HepG2 (cell line): ENCODE measurements around the gene MIB2. TPM values are rescaled to one million over a fixed set of nuclear protein-coding genes. Genes with fewer than 3 reads are reported as not detected.

Experiments used
- BRD4 ChIP-seq: sonication (generic); formaldehyde crosslinking; IDR thresholded peaks from 2 replicates; pipeline ENCODE4 v1.4.0; 2020; ENCODE audit warnings: missing genetic modification reagents
- CEBPG ChIP-seq: IDR thresholded peaks from 2 replicates; pipeline ENCODE4 v1.6.1; 2016
- EP300 ChIP-seq, 3 experiments: sonication (generic) in 1 of 3; formaldehyde crosslinking in 1 of 3; IDR thresholded peaks; 2 replicates each; pipeline versions ENCODE4 v1.5.1 to v1.6.1; 2011 to 2020; ENCODE audit warnings: low read depth in 2 of 3, low read length in 2 of 3, borderline replicate concordance in 1 of 3, improper control_type of control experiment in 1 of 3, mild to moderate bottlenecking in 1 of 3, missing genetic modification reagents in 1 of 3, moderate library complexity in 1 of 3
- HNRNPUL1 ChIP-seq: fragments of 200-400 bp; formaldehyde crosslinking; IDR thresholded peaks from 2 replicates; pipeline ENCODE4 v1.6.1; 2017; ENCODE audit warnings: low read depth, mild to moderate bottlenecking, low read length, moderate library complexity
- JUND ChIP-seq: sonication (generic); formaldehyde crosslinking; IDR thresholded peaks from 2 replicates; pipeline ENCODE4 v1.8.0; 2022; ENCODE audit warnings: mild to moderate bottlenecking, missing genetic modification reagents
- KDM4B ChIP-seq: sonication (generic); formaldehyde crosslinking; IDR thresholded peaks from 2 replicates; pipeline ENCODE4 v1.4.0; 2020; ENCODE audit warnings: missing genetic modification reagents
- KLF13 ChIP-seq: sonication (generic); formaldehyde crosslinking; IDR thresholded peaks from 2 replicates; pipeline ENCODE4 v1.4.0; 2020; ENCODE audit warnings: mild to moderate bottlenecking, missing genetic modification reagents
- KLF16 ChIP-seq, 2 experiments: sonication (generic) in 1 of 2; formaldehyde crosslinking in 1 of 2; IDR thresholded peaks; 2 replicates each; pipeline versions ENCODE4 v1.6.1 to v1.8.0; 2016 to 2023; ENCODE audit warnings: missing genetic modification reagents in 2 of 2, missing compliant biosample characterization in 1 of 2
- RBFOX2 ChIP-seq: fragments of 200-400 bp; formaldehyde crosslinking; IDR thresholded peaks from 2 replicates; pipeline ENCODE4 v1.6.1; 2017; ENCODE audit warnings: low read depth, mild to moderate bottlenecking, low read length
- SP4 ChIP-seq: sonication (generic); formaldehyde crosslinking; IDR thresholded peaks from 2 replicates; pipeline ENCODE4 v1.8.1; 2023; ENCODE audit warnings: mild to moderate bottlenecking, missing genetic modification reagents
- TGIF2 ChIP-seq: IDR thresholded peaks from 2 replicates; pipeline ENCODE4 v1.6.1; 2016; ENCODE audit warnings: control low read depth, missing compliant biosample characterization
- ZBTB7B ChIP-seq: sonication (generic); formaldehyde crosslinking; IDR thresholded peaks from 2 replicates; pipeline ENCODE4 v1.4.0; 2020; ENCODE audit warnings: missing genetic modification reagents
- ZFP36L1 ChIP-seq: sonication (generic); formaldehyde crosslinking; IDR thresholded peaks from 2 replicates; pipeline ENCODE4 v1.8.0; 2022; ENCODE audit warnings: mild to moderate bottlenecking, missing genetic modification reagents, moderate library complexity
- ZNF552 ChIP-seq: sonication (generic); formaldehyde crosslinking; IDR thresholded peaks from 2 replicates; pipeline ENCODE4 v1.9.0; 2022; ENCODE audit warnings: missing genetic modification reagents, mild to moderate bottlenecking, borderline replicate concordance
- ZNF598 ChIP-seq: sonication (generic); formaldehyde crosslinking; IDR thresholded peaks from 2 replicates; pipeline ENCODE4 v1.5.1; 2020; ENCODE audit warnings: mild to moderate bottlenecking, missing genetic modification reagents, borderline replicate concordance
- polyA plus RNA-seq, 8 experiments: library from polyadenylated mRNA; depleted of rRNA in 3 of 8; stranded (reverse) in 7 of 8; unstranded in 1 of 8; fragments of >200 nt; fragmentation: Illumina TruSeq in 4 of 8; extraction: Trizol in 4 of 8; gene quantifications; 2 replicates each; pipeline versions ENCODE4 v1.2.1 to v1.2.3, GENCODE V29; 2011 to 2016; ENCODE audit warnings: low read depth in 4 of 8, missing spikeins in 1 of 8, mixed read lengths in 1 of 8; ENCODE audit not compliant: insufficient read depth in 1 of 8
- total RNA-seq, 5 experiments: library from RNA; depleted of rRNA; stranded (reverse); fragments of >200 nt; fragmentation: Illumina TruSeq; extraction: Trizol; gene quantifications; 2 replicates each; pipeline ENCODE4 v1.2.3, GENCODE V29; 2016; ENCODE audit warnings: low read depth in 1 of 5
- TF ChIP-seq, protein P1 (sequence below): sonication (generic); formaldehyde crosslinking; IDR thresholded peaks from 2 replicates; pipeline ENCODE4 v1.5.1; 2020; ENCODE audit warnings: mild to moderate bottlenecking, missing genetic modification reagents, moderate library complexity
- TF ChIP-seq, protein P2 (sequence below): conservative IDR thresholded peaks from 2 replicates; pipeline ENCODE4 v1.6.1; 2018; ENCODE audit warnings: missing genetic modification reagents
- TF ChIP-seq, protein P3 (sequence below): IDR thresholded peaks from 2 replicates; pipeline ENCODE4 v1.6.1; 2016; ENCODE audit warnings: missing compliant biosample characterization, missing genetic modification reagents, borderline replicate concordance
- TF ChIP-seq, protein P4 (sequence below): sonication (generic); formaldehyde crosslinking; IDR thresholded peaks from 2 replicates; pipeline ENCODE4 v1.5.1; 2020; ENCODE audit warnings: missing genetic modification reagents, mild to moderate bottlenecking, borderline replicate concordance
- TF ChIP-seq, protein P5 (sequence below): sonication (generic); formaldehyde crosslinking; IDR thresholded peaks from 2 replicates; pipeline ENCODE4 v1.4.0; 2020; ENCODE audit warnings: missing genetic modification reagents

Gene MIB2
- total and polyA plus RNA-seq, 2 of the 13 experiments (the other 11 are each of a cell fraction or from before 2014, with no cell fraction given), result 19.9 to 30.4 TPM

- TF ChIP-seq, protein P1, sequence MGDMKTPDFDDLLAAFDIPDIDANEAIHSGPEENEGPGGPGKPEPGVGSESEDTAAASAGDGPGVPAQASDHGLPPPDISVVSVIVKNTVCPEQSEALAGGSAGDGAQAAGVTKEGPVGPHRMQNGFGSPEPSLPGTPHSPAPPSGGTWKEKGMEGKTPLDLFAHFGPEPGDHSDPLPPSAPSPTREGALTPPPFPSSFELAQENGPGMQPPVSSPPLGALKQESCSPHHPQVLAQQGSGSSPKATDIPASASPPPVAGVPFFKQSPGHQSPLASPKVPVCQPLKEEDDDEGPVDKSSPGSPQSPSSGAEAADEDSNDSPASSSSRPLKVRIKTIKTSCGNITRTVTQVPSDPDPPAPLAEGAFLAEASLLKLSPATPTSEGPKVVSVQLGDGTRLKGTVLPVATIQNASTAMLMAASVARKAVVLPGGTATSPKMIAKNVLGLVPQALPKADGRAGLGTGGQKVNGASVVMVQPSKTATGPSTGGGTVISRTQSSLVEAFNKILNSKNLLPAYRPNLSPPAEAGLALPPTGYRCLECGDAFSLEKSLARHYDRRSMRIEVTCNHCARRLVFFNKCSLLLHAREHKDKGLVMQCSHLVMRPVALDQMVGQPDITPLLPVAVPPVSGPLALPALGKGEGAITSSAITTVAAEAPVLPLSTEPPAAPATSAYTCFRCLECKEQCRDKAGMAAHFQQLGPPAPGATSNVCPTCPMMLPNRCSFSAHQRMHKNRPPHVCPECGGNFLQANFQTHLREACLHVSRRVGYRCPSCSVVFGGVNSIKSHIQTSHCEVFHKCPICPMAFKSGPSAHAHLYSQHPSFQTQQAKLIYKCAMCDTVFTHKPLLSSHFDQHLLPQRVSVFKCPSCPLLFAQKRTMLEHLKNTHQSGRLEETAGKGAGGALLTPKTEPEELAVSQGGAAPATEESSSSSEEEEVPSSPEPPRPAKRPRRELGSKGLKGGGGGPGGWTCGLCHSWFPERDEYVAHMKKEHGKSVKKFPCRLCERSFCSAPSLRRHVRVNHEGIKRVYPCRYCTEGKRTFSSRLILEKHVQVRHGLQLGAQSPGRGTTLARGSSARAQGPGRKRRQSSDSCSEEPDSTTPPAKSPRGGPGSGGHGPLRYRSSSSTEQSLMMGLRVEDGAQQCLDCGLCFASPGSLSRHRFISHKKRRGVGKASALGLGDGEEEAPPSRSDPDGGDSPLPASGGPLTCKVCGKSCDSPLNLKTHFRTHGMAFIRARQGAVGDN (CRISPR knock-in tag), result peak; percentile 73
- TF ChIP-seq KDM4B (CRISPR knock-in tag) (no peak; the same call in 1 of the 2 replicates), HNRNPUL1 (no peak), ZNF598 (CRISPR knock-in tag) (no peak), CEBPG (no peak), ZNF552 (peak; percentile 95), RBFOX2 (peak; percentile 97), ZBTB7B (no peak; the same call in 1 of the 2 replicates), BRD4 (CRISPR knock-in tag) (peak; percentile 81), TGIF2 (CRISPR knock-in tag) (no peak), EP300 (IDR thresholded peaks at IDR 0.05; ENCODE audit: low read depth in 2 of 2, low read length in 2 of 2) (no peak), EP300 (CRISPR knock-in tag; IDR thresholded peaks at IDR 0.05; ENCODE audit: borderline replicate concordance) (no peak; the same call in 1 of the 2 replicates), KLF13 (CRISPR knock-in tag) (no peak), SP4 (CRISPR knock-in tag) (no peak; the same call in 1 of the 2 replicates), KLF16 (CRISPR knock-in tag; IDR thresholded peaks at IDR 0.05) (peak in 1 of 2 experiments; percentile 47; a peak in 1 of 4 replicates), JUND (peak; percentile 57; the same call in 1 of the 2 replicates), ZFP36L1 (CRISPR knock-in tag) (peak; percentile 66; the same call in 1 of the 2 replicates)
- TF ChIP-seq, protein P2, sequence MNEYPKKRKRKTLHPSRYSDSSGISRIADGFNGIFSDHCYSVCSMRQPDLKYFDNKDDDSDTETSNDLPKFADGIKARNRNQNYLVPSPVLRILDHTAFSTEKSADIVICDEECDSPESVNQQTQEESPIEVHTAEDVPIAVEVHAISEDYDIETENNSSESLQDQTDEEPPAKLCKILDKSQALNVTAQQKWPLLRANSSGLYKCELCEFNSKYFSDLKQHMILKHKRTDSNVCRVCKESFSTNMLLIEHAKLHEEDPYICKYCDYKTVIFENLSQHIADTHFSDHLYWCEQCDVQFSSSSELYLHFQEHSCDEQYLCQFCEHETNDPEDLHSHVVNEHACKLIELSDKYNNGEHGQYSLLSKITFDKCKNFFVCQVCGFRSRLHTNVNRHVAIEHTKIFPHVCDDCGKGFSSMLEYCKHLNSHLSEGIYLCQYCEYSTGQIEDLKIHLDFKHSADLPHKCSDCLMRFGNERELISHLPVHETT (CRISPR knock-in tag), result peak; percentile 78
- TF ChIP-seq, protein P3, sequence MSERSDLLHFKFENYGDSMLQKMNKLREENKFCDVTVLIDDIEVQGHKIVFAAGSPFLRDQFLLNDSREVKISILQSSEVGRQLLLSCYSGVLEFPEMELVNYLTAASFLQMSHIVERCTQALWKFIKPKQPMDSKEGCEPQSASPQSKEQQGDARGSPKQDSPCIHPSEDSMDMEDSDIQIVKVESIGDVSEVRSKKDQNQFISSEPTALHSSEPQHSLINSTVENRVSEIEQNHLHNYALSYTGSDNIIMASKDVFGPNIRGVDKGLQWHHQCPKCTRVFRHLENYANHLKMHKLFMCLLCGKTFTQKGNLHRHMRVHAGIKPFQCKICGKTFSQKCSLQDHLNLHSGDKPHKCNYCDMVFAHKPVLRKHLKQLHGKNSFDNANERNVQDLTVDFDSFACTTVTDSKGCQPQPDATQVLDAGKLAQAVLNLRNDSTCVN, result peak; percentile 49; the same call in 1 of the 2 replicates
- TF ChIP-seq, protein P4, sequence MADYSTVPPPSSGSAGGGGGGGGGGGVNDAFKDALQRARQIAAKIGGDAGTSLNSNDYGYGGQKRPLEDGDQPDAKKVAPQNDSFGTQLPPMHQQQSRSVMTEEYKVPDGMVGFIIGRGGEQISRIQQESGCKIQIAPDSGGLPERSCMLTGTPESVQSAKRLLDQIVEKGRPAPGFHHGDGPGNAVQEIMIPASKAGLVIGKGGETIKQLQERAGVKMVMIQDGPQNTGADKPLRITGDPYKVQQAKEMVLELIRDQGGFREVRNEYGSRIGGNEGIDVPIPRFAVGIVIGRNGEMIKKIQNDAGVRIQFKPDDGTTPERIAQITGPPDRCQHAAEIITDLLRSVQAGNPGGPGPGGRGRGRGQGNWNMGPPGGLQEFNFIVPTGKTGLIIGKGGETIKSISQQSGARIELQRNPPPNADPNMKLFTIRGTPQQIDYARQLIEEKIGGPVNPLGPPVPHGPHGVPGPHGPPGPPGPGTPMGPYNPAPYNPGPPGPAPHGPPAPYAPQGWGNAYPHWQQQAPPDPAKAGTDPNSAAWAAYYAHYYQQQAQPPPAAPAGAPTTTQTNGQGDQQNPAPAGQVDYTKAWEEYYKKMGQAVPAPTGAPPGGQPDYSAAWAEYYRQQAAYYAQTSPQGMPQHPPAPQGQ (CRISPR knock-in tag), result no peak
- TF ChIP-seq, protein P5, sequence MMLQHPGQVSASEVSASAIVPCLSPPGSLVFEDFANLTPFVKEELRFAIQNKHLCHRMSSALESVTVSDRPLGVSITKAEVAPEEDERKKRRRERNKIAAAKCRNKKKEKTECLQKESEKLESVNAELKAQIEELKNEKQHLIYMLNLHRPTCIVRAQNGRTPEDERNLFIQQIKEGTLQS (CRISPR knock-in tag), result peak; percentile 37; the same call in 1 of the 2 replicates
Measured at GRCh38 chr1:1615256-1616044, at the start of gene MIB2 (continued).
